SK-N-SH (cell line): ENCODE data around the gene SH3D19. TPM values are rescaled to one million over a fixed set of nuclear protein-coding genes. Genes with fewer than 3 reads are reported as not detected.
"Not testable (repeated sequence)": the region's sequence is repeated elsewhere in the genome, so short reads cannot be mapped to it uniquely, and the experiment has no call there.

Source experiments
- CTCF ChIA-PET: fragments of 300-600, 350-600 bp; formaldehyde crosslinking; extraction: SDS; loops from one replicate; lab custom pipeline; 2021; lab: Yijun Ruan, JAX
- POLR2A ChIA-PET: fragments of 350-600 bp; sonication (Branson Sonifier 250); formaldehyde crosslinking; extraction: SDS; loops from one replicate; lab custom pipeline; 2020; ENCODE audit warnings: antibody characterized with exemption, inconsistent platforms; lab: Yijun Ruan, JAX
- DNase-seq: peaks from one replicate; pipeline ENCODE4 v3.0.0; 2012
- H2AFZ ChIP-seq: fragments of 200-600 bp; sonication (generic); 2 replicates; pipeline ENCODE4 v1.8.1; 2016; ENCODE audit warnings: antibody characterized with exemption, mild to moderate bottlenecking, low read depth
- H3F3A ChIP-seq: fragments of 200-600 bp; sonication (generic); replicated peaks from 2 replicates; pipeline ENCODE3; 2016; ENCODE audit warnings: antibody characterized with exemption, mild to moderate bottlenecking; ENCODE audit not compliant: insufficient read depth
- H3K27ac ChIP-seq, 2 experiments: fragments of 200-500 bp in 1 of 2; fragments of 200-600 bp in 1 of 2; sonication (Bioruptor generic) in 1 of 2; sonication (generic), shearing (Covaris generic) in 1 of 2; 2 replicates each; pipeline versions ENCODE4 v1.5.1 to v1.6.1; 2014 to 2016; ENCODE audit warnings: low read depth in 2 of 2, inconsistent platforms in 1 of 2, low read length in 1 of 2, mild to moderate bottlenecking in 1 of 2, mixed read lengths in 1 of 2
- H3K27me3 ChIP-seq: fragments of 200-600 bp; sonication (generic), shearing (Covaris generic); 2 replicates; pipeline ENCODE4 v1.6.1; 2016; ENCODE audit warnings: mixed run types; ENCODE audit not compliant: insufficient read depth
- H3K36me3 ChIP-seq, 2 experiments: fragments of 200-500 bp in 1 of 2; fragments of 200-600 bp in 1 of 2; sonication (Bioruptor generic) in 1 of 2; sonication (generic) in 1 of 2; replicated peaks in 1 of 2; 2 replicates each; pipeline versions ENCODE3 to v1.5.1; 2014 to 2016; ENCODE audit warnings: low read length in 1 of 2, mild to moderate bottlenecking in 1 of 2; ENCODE audit not compliant: insufficient read depth in 2 of 2, control insufficient read depth in 1 of 2
- H3K4me1 ChIP-seq, 2 experiments: fragments of 200-500 bp in 1 of 2; fragments of 200-600 bp in 1 of 2; sonication (Bioruptor generic) in 1 of 2; sonication (generic), shearing (Covaris generic) in 1 of 2; 2 replicates each; pipeline versions ENCODE4 v1.5.1 to v1.6.1; 2014 to 2016; ENCODE audit warnings: low read depth in 1 of 2, low read length in 1 of 2, mixed run types in 1 of 2; ENCODE audit not compliant: insufficient read depth in 2 of 2, control insufficient read depth in 1 of 2
- H3K4me2 ChIP-seq: fragments of 200-600 bp; sonication (generic), shearing (Covaris generic); 2 replicates; pipeline ENCODE4 v1.6.1; 2017; ENCODE audit warnings: mixed run types
- H3K4me3 ChIP-seq, 2 experiments: fragments of 200-500 bp in 1 of 2; fragments of 200-600 bp in 1 of 2; sonication (Bioruptor generic) in 1 of 2; sonication (generic), shearing (Covaris generic) in 1 of 2; 2 replicates each; pipeline versions ENCODE4 v1.5.1 to v1.8.1; 2014 to 2016; ENCODE audit warnings: low read depth in 2 of 2, inconsistent platforms in 1 of 2, low read length in 1 of 2, mild to moderate bottlenecking in 1 of 2, mixed read lengths in 1 of 2, moderate library complexity in 1 of 2
- H3K79me2 ChIP-seq: fragments of 200-600 bp; sonication (generic); 2 replicates; pipeline ENCODE4 v1.8.1; 2017; ENCODE audit warnings: mild to moderate bottlenecking; ENCODE audit not compliant: insufficient read depth
- H3K9ac ChIP-seq: fragments of 200-600 bp; sonication (generic); 2 replicates; pipeline ENCODE4 v1.6.1; 2017; ENCODE audit warnings: mixed run types
- H3K9me2 ChIP-seq: fragments of 200-600 bp; sonication (generic); 2 replicates; pipeline ENCODE4 v1.6.1; 2017; ENCODE audit warnings: mixed run types
- H3K9me3 ChIP-seq: fragments of 200-600 bp; sonication (generic); 2 replicates; pipeline ENCODE4 v1.6.1; 2017; ENCODE audit warnings: mixed run types, mild to moderate bottlenecking, moderate library complexity
- H4K20me1 ChIP-seq: fragments of 200-600 bp; sonication (generic); 2 replicates; pipeline ENCODE4 v1.6.1; 2017; ENCODE audit warnings: mild to moderate bottlenecking, mixed run types; ENCODE audit not compliant: insufficient read depth
- ELF1 ChIP-seq: IDR thresholded peaks from 2 replicates; pipeline ENCODE4 v1.4.0; 2012
- EZH2phosphoT487 ChIP-seq: fragments of 200-600 bp; sonication (generic); IDR thresholded peaks from 2 replicates; pipeline ENCODE4 v1.6.1; 2017; ENCODE audit warnings: low read depth, mixed run types, mild to moderate bottlenecking, antibody characterized with exemption, moderate library complexity, borderline replicate concordance
- FOXJ3 ChIP-seq: sonication (generic); formaldehyde crosslinking; IDR thresholded peaks from 2 replicates; pipeline ENCODE4 v1.5.1; 2020; ENCODE audit warnings: mild to moderate bottlenecking, missing genetic modification reagents
- MXI1 ChIP-seq: IDR thresholded peaks from 2 replicates; pipeline ENCODE4 v1.6.1; 2012; ENCODE audit warnings: mild to moderate bottlenecking, low read depth, low read length, improper control_type of control experiment
- NFIC ChIP-seq: IDR thresholded peaks from 2 replicates; pipeline ENCODE4 v1.4.0; 2012; ENCODE audit warnings: borderline replicate concordance
- POLR2AphosphoS5 ChIP-seq: IDR thresholded peaks from 2 replicates; pipeline ENCODE4 v1.6.1; 2012; ENCODE audit warnings: low read depth, low read length
- RXRA ChIP-seq: IDR thresholded peaks from 2 replicates; pipeline ENCODE4 v1.4.0; 2012; ENCODE audit warnings: low read depth, mild to moderate bottlenecking, borderline replicate concordance
- SIN3A ChIP-seq: IDR thresholded peaks from 2 replicates; pipeline ENCODE4 v1.6.1; 2012; ENCODE audit warnings: low read depth, mild to moderate bottlenecking, low read length, moderate library complexity, borderline replicate concordance
- TAF1 ChIP-seq: IDR thresholded peaks from 2 replicates; pipeline ENCODE4 v1.6.1; 2012; ENCODE audit warnings: low read depth, mild to moderate bottlenecking, low read length, moderate library complexity, borderline replicate concordance
- TEAD4 ChIP-seq: IDR thresholded peaks from 2 replicates; pipeline ENCODE4 v1.4.0; 2012; ENCODE audit warnings: mild to moderate bottlenecking, borderline replicate concordance; ENCODE audit not compliant: insufficient read depth
- YY1 ChIP-seq: IDR thresholded peaks from 2 replicates; pipeline ENCODE4 v1.4.0; 2012; ENCODE audit warnings: low read depth, mild to moderate bottlenecking
- WGBS: methylation state at CpG from one replicate; pipeline ENCODE4 v1.1.6; 2017; ENCODE audit warnings: low lambda C conversion rate; 5-methylcytosine and 5-hydroxymethylcytosine counted together
- polyA plus RNA-seq, 3 experiments: library from polyadenylated mRNA; depleted of rRNA; stranded (reverse); fragments of >200 nt; gene quantifications; 2 replicates each; pipeline ENCODE4 v1.2.3, GENCODE V29; 2012
- TF ChIP-seq, protein P1 (sequence below): fragments of 150-350 bp; IDR thresholded peaks from 2 replicates; pipeline ENCODE4 v1.6.1; 2017; ENCODE audit warnings: antibody characterized with exemption, low read length, low read depth, borderline replicate concordance
- TF ChIP-seq, protein P2 (sequence below): IDR thresholded peaks from 2 replicates; pipeline ENCODE4 v1.4.0; 2012; ENCODE audit warnings: low read depth, borderline replicate concordance
- TF ChIP-seq, protein P3 (sequence below): IDR thresholded peaks from 2 replicates; pipeline ENCODE4 v1.6.1; 2012; ENCODE audit warnings: mild to moderate bottlenecking, low read depth, low read length, moderate library complexity
- TF ChIP-seq, protein P4 (sequence below): IDR thresholded peaks from 2 replicates; pipeline ENCODE4 v1.4.0; 2012; ENCODE audit warnings: low read depth

Gene SH3D19
- polyA plus RNA-seq, 1 of the 3 experiments (the other 2 are of a cell fraction): 7.1 TPM

DNA sequence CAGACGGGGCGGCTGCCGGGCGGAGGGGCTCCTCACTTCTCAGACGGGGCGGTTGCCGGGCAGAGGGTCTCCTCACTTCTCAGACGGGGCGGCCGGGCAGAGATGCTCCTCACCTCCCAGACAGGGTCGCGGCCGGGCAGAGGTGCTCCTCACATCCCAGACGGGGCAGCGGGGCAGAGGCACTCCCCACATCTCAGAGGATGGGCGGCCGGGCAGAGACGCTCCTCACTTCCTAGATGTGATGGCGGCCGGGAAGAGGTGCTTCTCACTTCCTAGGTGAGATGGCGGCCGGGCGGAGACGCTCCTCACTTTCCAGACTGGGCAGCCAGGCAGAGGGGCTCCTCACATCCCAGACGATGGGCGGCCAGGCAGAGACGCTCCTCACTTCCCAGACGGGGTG is 70.2 kb downstream of the SH3D19 start:
- POLR2A ChIA-PET, H3K4me2 ChIP-seq, CTCF ChIA-PET, H3K36me3 ChIP-seq, H4K20me1 ChIP-seq, H3K9ac ChIP-seq, H3K27me3 ChIP-seq, H3K4me3 ChIP-seq, H2AFZ ChIP-seq, H3K9me2 ChIP-seq, H3K27ac ChIP-seq, H3K79me2 ChIP-seq, DNase-seq, H3F3A ChIP-seq, H3K9me3 ChIP-seq: not testable (repeated sequence)
- H3K4me1 ChIP-seq: peaks cover 0 to 10% of the 10 kb centered on the region in 2 experiments; a peak in 1 of 4 replicates
- no CpG with 5 or more reads among the region's 28 CpGs for WGBS

DNA sequence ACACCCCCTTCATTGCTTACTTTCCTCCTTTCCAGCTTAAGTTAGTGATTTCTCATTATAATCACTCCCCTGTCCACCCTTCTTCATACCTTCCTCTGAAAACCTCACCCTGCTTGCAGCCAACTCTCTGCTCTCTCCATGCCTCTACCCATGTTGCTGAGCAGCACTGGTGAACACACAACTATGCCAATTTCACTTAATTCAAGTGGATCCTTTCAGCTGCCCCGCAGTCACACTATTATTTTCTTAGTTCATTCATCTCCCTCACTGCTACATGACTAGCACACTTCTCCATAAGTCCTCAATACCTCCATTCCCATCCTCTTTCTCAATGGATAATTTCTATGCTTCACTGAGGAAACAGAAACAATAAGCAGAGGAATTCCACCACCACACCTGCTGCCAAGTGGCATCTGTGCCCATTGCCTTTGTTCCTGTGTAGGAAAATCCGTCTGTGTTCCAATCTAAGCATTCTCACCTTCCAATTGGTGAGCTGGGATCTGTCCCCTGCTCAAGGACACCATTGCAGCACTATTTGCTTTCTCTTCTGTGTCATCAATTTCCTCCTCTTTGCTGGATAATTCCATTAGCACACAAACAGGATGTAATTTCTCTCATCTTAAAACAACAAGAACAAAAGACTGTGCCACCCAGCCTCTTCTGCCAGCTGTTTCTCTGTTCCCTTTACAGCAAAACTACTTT is 73.7 kb downstream of the SH3D19 start:
- H3F3A ChIP-seq: no peaks in the 10 kb centered on the region
- no peaks in the 10 kb centered on the region for H4K20me1 ChIP-seq
- peaks cover 0 to 3% of the 10 kb centered on the region in 2 experiments for H3K36me3 ChIP-seq
- H3K4me3 ChIP-seq: no peak overlapping the region
- H3K9me2 ChIP-seq: no peaks in the 10 kb centered on the region
- peaks cover 0 to 10% of the 10 kb centered on the region in 2 experiments; a peak in 1 of 4 replicates for H3K4me1 ChIP-seq
- no peaks in the 10 kb centered on the region for H3K9me3 ChIP-seq
- POLR2A ChIA-PET: no interaction called here
- 45% methylated on average over 2 of the region's 2 CpGs for WGBS
- no peak overlapping the region for H3K9ac ChIP-seq
- CTCF ChIA-PET: interaction anchor here (0.9 kb wide), 1 partner anchor 353 kb away, joined by 3 read pairs; no protein-coding TSS in a partner anchor
- H3K27me3 ChIP-seq: no peaks in the 10 kb centered on the region
- DNase-seq: no peak
- TF ChIP-seq, protein P1, sequence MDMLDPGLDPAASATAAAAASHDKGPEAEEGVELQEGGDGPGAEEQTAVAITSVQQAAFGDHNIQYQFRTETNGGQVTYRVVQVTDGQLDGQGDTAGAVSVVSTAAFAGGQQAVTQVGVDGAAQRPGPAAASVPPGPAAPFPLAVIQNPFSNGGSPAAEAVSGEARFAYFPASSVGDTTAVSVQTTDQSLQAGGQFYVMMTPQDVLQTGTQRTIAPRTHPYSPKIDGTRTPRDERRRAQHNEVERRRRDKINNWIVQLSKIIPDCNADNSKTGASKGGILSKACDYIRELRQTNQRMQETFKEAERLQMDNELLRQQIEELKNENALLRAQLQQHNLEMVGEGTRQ: no peak
- TF ChIP-seq YY1 (no peak), NFIC (no peak), RXRA (no peak), SIN3A (no peak), TAF1 (no peak), ELF1 (no peak), TEAD4 (no peak), POLR2AphosphoS5 (no peak), EZH2phosphoT487 (no peak), FOXJ3 (no peak), MXI1 (no peak)
- TF ChIP-seq, protein P2, sequence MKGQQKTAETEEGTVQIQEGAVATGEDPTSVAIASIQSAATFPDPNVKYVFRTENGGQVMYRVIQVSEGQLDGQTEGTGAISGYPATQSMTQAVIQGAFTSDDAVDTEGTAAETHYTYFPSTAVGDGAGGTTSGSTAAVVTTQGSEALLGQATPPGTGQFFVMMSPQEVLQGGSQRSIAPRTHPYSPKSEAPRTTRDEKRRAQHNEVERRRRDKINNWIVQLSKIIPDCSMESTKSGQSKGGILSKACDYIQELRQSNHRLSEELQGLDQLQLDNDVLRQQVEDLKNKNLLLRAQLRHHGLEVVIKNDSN: no peak
- TF ChIP-seq, protein P3, sequence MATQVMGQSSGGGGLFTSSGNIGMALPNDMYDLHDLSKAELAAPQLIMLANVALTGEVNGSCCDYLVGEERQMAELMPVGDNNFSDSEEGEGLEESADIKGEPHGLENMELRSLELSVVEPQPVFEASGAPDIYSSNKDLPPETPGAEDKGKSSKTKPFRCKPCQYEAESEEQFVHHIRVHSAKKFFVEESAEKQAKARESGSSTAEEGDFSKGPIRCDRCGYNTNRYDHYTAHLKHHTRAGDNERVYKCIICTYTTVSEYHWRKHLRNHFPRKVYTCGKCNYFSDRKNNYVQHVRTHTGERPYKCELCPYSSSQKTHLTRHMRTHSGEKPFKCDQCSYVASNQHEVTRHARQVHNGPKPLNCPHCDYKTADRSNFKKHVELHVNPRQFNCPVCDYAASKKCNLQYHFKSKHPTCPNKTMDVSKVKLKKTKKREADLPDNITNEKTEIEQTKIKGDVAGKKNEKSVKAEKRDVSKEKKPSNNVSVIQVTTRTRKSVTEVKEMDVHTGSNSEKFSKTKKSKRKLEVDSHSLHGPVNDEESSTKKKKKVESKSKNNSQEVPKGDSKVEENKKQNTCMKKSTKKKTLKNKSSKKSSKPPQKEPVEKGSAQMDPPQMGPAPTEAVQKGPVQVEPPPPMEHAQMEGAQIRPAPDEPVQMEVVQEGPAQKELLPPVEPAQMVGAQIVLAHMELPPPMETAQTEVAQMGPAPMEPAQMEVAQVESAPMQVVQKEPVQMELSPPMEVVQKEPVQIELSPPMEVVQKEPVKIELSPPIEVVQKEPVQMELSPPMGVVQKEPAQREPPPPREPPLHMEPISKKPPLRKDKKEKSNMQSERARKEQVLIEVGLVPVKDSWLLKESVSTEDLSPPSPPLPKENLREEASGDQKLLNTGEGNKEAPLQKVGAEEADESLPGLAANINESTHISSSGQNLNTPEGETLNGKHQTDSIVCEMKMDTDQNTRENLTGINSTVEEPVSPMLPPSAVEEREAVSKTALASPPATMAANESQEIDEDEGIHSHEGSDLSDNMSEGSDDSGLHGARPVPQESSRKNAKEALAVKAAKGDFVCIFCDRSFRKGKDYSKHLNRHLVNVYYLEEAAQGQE: no peak
- TF ChIP-seq, protein P4, sequence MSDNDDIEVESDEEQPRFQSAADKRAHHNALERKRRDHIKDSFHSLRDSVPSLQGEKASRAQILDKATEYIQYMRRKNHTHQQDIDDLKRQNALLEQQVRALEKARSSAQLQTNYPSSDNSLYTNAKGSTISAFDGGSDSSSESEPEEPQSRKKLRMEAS: no peak
- no peak overlapping the region; a peak in 1 of 4 replicates for H3K27ac ChIP-seq
- H2AFZ ChIP-seq: no peak overlapping the region
- H3K4me2 ChIP-seq: no peak overlapping the region
- H3K79me2 ChIP-seq: peaks cover 5% of the 10 kb centered on the region; the same call in 1 of the 2 replicates
